GM19099 (cell line): ENCODE results near the gene UMODL1.

Experiments used
- POLR2A ChIP-seq: IDR thresholded peaks from 3 replicates; pipeline ENCODE4 v1.6.1; 2011; ENCODE audit warnings: low read depth; ENCODE audit not compliant: insufficient read length; ENCODE audit errors: extremely low read depth

The UMODL1 gene

GRCh38 chr21:42047821-42048613 lies 23.1 kb upstream of the UMODL1 start:
- TF ChIP-seq POLR2A, result no peak

- TF ChIP-seq POLR2A, result no peak
Observed at GRCh38 chr21:42048870-42049577, 22.1 kb upstream of the UMODL1 start.

- TF ChIP-seq POLR2A, result no peak
Observed at GRCh38 chr21:42049578-42050430, 21.3 kb upstream of the UMODL1 start.

- no peak for TF ChIP-seq POLR2A
Observed at GRCh38 chr21:42051788-42052187, 19.3 kb upstream of the UMODL1 start.

GRCh38 chr21:42055425-42055824 lies 15.7 kb upstream of the UMODL1 start:
- no peak for TF ChIP-seq POLR2A

GRCh38 chr21:42056468-42056867 lies 14.6 kb upstream of the UMODL1 start:
- TF ChIP-seq POLR2A, result no peak

GRCh38 chr21:42056996-42057689 lies 14.0 kb upstream of the UMODL1 start:
- TF ChIP-seq POLR2A, result no peak

GRCh38 chr21:42057851-42058437 lies 13.2 kb upstream of the UMODL1 start:
- no peak for TF ChIP-seq POLR2A

GRCh38 chr21:42058631-42059111 lies 12.4 kb upstream of the UMODL1 start:
- TF ChIP-seq POLR2A, result no peak

- TF ChIP-seq POLR2A, result no peak
Observed at GRCh38 chr21:42059141-42059540, 12.0 kb upstream of the UMODL1 start.

- TF ChIP-seq POLR2A, result no peak
Observed at GRCh38 chr21:42059721-42060120, 11.4 kb upstream of the UMODL1 start.

- TF ChIP-seq POLR2A, result no peak
Observed at GRCh38 chr21:42060166-42060565, 11.0 kb upstream of the UMODL1 start.

- TF ChIP-seq POLR2A, result no peak
Observed at GRCh38 chr21:42061195-42061985, 9.7 kb upstream of the UMODL1 start.

- no peak for TF ChIP-seq POLR2A
Observed at GRCh38 chr21:42061986-42062235, 9.2 kb upstream of the UMODL1 start.
